HuH-7 (cell line): Measurements from ENCODE around the gene AVEN.
"Not testable (repeated sequence)": the region's sequence is repeated elsewhere in the genome, so short reads cannot be mapped to it uniquely, and the experiment has no call there.

Experiments
- DNase-seq: peaks from one replicate; pipeline ENCODE4 v3.0.0; 2011; ENCODE audit warnings: low spot score

The AVEN gene

GRCh38 chr15:34038871-34039789 lies at the start of gene AVEN:
AVEN (minus strand) TSS chr15:34039204; CDS start chr15:34039046, 158 bp downstream.
- peak; percentile 28 for DNase-seq

- no peak for DNase-seq
Observed at GRCh38 chr15:34085746-34086145, 46.7 kb upstream of the AVEN start.

GRCh38 chr15:34084086-34084485 lies 45.1 kb upstream of the AVEN start:
- no peak for DNase-seq

GRCh38 chr15:34079904-34080303 lies 40.9 kb upstream of the AVEN start:
- DNase-seq: peak; percentile 23

GRCh38 chr15:34078900-34079299 lies 39.9 kb upstream of the AVEN start:
- DNase-seq: no peak

DNA sequence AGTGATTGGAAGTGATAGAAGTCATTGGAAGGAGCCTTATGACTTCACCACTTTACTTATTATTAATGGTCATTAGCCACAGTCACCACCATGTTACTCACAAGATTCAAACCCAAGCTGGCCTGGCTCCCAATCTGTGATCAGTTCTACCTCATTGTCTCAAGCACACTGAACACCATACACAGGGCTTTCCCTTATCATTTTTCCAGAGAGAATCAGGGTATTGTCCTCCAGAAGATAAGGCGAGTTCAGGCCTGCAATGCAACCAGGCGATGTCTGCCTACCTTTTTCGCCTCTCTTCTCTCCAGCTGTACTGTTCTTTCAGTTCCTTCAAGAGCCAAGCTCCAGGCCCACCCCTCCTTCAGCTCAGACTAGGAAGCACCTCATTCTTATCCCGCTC lies 37.8 kb upstream of the AVEN start:
- DNase-seq: no peak

- DNase-seq: no peak
Observed at GRCh38 chr15:34070003-34070402, 31.0 kb upstream of the AVEN start.

DNA sequence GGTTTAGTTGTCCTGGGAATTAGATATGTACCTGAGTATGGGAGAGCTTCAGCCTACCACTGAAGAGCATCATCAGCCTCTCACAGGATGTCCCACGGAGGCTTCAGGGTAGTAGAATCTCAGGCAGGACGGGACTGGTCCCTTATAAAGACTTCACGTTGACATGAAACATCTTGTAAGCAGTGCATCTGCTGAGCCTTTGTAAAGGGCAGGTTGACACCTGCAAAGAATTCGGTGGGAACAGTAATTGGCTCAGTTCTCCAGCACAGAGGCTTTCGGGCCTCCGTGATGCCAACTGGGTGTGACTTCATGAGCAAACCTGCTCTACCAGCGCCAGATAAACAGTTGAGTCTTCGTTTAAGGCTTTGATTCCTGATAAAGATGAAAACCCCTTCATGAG lies 26.9 kb upstream of the AVEN start:
- DNase-seq: no peak

GRCh38 chr15:34065261-34065660 lies 26.3 kb upstream of the AVEN start:
- DNase-seq: no peak

- no peak for DNase-seq
Observed at GRCh38 chr15:34064438-34064837, 25.4 kb upstream of the AVEN start.

- no peak for DNase-seq
Observed at GRCh38 chr15:34059946-34060345, 20.9 kb upstream of the AVEN start.

- no peak for DNase-seq
Observed at GRCh38 chr15:34059476-34059875, 20.5 kb upstream of the AVEN start.

DNA sequence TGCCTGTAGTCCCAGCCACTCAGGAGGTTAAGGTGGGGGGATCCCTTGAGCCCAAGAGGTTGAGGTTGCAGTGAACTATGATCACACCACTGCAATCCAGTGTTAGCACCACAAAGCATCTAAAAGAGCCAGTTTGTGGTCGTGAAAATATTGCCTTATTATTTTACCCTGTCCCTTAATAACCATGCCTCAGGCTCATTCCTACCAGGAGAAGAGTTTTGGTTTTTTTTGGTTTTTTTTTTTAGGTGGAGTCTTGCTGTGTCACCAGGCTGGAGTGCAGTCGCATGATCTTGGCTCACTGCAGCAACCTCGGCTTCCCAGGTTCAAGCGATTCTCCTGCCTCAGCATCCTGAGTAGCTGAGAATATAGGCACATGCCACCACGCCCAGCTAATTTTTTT lies 17.9 kb upstream of the AVEN start:
- no peak for DNase-seq

- no peak for DNase-seq
Observed at GRCh38 chr15:34055868-34056595, 17.0 kb upstream of the AVEN start.

DNA sequence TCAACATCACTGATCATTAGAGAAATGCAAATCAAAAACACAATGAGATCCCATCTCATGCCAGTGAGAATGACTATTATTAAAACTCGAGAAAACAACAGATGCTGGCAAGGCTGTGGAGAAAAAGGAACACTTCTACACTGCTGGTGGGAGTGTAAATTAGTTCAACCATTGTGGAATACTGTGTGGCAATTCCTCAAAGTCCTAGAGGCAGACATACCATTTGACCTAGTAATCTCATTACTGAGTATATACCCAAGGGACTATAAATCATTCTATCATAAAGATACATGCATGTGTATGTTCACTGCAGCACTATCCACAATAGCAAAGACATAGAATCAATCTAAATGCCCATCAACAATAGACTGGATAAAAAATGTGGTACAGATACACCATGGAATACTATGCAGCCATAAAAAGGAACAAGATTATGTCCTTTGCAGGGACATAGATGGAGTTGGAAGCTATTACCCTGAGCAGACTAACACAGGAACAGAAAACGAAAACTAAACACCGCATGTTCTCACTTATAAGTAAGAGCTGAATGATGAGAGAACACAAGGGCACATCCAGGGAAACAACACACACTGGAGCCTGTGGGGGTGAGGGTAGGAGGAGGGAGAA lies 15.2 kb upstream of the AVEN start:
- no peak for DNase-seq

- DNase-seq: not testable (repeated sequence)
Observed at GRCh38 chr15:34050385-34050784, 11.4 kb upstream of the AVEN start.

DNA sequence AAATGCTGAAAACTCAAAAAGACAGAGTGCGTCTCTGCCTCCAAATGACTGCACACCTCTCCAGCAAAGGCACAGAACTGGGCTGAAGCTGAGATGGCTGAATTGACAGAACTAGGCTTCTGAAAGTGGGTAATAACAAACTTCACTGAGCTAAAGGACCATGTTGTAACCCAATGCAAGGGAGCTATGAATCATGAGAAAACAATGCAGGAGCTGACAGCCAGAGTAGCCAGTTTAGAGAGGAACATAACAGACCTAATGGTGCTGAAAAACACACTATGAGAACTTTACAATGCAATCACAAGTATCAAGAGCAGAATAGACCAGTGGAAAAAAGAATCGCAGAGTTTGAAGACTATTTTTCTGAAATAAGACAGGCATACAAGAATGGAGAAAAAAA lies 10.1 kb upstream of the AVEN start:
- no peak for DNase-seq

DNA sequence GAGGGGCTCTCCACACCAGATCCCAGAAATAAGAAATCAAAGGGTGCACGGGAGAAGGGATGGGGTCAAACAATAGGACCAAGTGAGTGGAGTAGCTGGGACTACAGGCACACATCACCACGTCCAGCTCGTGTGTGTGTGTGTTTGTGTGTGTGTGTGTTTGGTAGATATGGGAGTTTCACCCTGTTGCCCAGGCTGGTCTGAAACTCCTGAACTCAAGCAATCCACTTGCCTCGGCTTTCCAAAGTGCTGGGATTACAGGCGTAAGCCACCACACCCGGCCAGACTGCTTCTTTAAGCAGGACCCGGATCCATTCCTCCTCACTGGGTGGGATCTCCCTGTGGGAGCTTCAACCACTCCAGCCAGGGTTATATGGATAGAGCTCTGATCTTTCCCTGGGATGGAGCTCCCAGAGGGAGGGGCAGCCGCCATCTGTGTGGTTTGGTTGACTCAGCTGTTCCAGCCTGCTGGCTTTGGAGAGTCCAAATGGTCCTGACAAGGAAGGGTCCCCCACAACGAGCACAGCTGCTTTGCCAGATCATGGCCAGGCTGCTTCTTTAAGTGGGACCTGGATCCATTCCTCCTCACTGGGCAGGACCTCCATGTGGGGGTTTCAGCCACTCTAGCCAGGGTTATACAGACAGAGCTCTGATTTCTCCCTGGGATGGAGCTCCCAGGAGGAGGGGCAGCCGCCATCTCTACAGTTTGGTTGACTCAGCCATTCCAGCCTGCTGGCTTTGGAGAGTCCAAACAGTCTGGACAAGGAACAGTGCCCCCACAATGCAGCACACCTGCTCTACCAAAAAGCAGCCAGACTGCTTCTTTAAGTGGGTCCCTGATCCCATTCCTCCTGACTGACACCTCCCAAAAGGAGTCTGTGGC lies 9.1 kb upstream of the AVEN start:
- DNase-seq: no peak

DNA sequence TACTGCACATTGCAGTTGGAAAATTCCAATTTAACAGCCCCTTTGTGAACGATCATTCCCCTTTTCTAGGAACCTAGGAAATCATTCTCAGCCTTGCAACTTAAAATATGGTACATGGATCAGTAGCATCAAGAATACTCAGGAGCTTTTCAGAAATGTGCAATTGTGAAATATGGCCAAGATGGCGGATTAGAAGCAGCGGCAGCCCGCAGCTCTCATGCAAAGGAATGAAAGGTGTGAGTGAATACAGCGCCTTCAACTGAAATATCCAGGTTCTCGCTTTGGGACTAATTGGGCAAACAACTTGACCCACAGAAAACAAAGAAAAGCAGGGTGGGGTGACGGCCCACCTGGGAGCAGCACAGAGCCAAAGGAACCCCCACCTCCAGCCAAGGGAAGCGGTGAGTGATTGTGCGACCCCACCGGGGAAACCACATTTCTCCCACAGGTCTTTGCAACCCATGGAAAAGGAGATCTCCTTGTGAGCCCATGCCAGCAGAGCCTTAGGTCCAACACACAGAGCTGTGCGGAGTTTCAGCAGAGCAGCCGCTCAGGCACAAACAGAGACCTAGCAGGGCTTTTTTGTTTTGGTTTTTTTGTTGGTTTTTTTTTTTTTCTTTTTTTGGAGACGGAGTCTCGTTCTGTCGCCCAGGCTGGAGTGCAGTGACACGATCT lies 7.6 kb upstream of the AVEN start:
- DNase-seq: no peak

- no peak for DNase-seq
Observed at GRCh38 chr15:34043813-34044212, 4.8 kb upstream of the AVEN start.

GRCh38 chr15:34043391-34043790 lies 4.4 kb upstream of the AVEN start:
- no peak for DNase-seq
